Effector CD4-positive, alpha-beta T cell (primary cell): Measurements from ENCODE around the gene INSR.

Source experiments
- DNase-seq: peaks from one replicate; pipeline ENCODE4 v3.0.0-alpha.2; 2020

INSR gene

GRCh38 chr19:7294558-7295212 lies 471 bp upstream of the INSR start:
- DNase-seq, result no peak

- no peak for DNase-seq
These were observed 1.1 kb downstream of the INSR start for GRCh38 chr19:7292950-7293761.

GRCh38 chr19:7292352-7292949 lies 1.8 kb downstream of the INSR start:
- DNase-seq, result no peak

- DNase-seq, result no peak
These were observed 5.2 kb downstream of the INSR start for GRCh38 chr19:7288977-7289376.

GRCh38 chr19:7288131-7288530 lies 6.1 kb downstream of the INSR start:
- no peak for DNase-seq

GRCh38 chr19:7287722-7288121 lies 6.5 kb downstream of the INSR start:
- DNase-seq, result no peak

- DNase-seq, result no peak
These were observed 13.1 kb downstream of the INSR start for GRCh38 chr19:7280940-7281666.

GRCh38 chr19:7272856-7273578 lies 21.2 kb downstream of the INSR start:
- no peak for DNase-seq

GRCh38 chr19:7268705-7269098 lies 25.5 kb downstream of the INSR start:
- DNase-seq, result no peak

- DNase-seq, result no peak
These were observed 26.2 kb downstream of the INSR start for GRCh38 chr19:7267792-7268704.

- DNase-seq, result no peak
These were observed 27.4 kb downstream of the INSR start for GRCh38 chr19:7266832-7267231.

- DNase-seq, result no peak
These were observed 28.3 kb downstream of the INSR start for GRCh38 chr19:7265963-7266362.

GRCh38 chr19:7264858-7265257 lies 29.4 kb downstream of the INSR start:
- no peak for DNase-seq

- DNase-seq, result no peak
These were observed 30.7 kb downstream of the INSR start for GRCh38 chr19:7263521-7263920.

- no peak for DNase-seq
These were observed 31.1 kb downstream of the INSR start for GRCh38 chr19:7263066-7263465.

GRCh38 chr19:7262470-7262869 lies 31.7 kb downstream of the INSR start:
- DNase-seq, result no peak

- DNase-seq, result no peak
These were observed 34.1 kb downstream of the INSR start for GRCh38 chr19:7260161-7260560.

- DNase-seq, result no peak
These were observed 35.3 kb downstream of the INSR start for GRCh38 chr19:7258840-7259395.

GRCh38 chr19:7258041-7258839 lies 36.0 kb downstream of the INSR start:
- no peak for DNase-seq
